GM19193 (cell line): ENCODE data around the gene ZFPM1.

ENCODE experiments used
- POLR2A ChIP-seq: IDR thresholded peaks from 4 replicates; pipeline ENCODE4 v1.6.1; 2011; ENCODE audit not compliant: insufficient read depth, insufficient read length; ENCODE audit errors: extremely low read depth

ZFPM1 gene

DNA sequence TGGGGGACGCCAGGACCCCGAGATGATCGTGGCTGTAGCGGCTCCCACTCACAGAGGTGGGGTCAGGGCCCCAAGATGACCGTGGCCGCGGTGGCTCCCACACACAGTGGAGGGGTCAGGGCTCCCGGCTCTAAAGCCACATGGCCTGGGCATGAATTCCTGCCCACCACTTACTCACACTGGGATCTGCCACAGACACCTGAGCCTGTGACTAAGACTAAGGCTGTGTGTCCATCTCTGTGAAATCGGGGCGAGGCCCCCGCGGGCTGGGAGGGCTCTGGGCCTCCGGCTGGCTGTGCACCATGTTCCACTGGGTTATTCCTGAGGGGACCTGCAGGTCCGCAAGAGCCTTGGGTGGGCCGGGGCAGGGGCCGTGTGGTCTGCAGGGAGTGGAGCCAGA is 18.5 kb downstream of the ZFPM1 start:
- TF ChIP-seq POLR2A, result no peak

GRCh38 chr16:88472069-88472468 is 19.0 kb downstream of the ZFPM1 start:
- TF ChIP-seq POLR2A, result no peak

GRCh38 chr16:88472637-88473205 is 19.6 kb downstream of the ZFPM1 start:
- TF ChIP-seq POLR2A, result no peak

DNA sequence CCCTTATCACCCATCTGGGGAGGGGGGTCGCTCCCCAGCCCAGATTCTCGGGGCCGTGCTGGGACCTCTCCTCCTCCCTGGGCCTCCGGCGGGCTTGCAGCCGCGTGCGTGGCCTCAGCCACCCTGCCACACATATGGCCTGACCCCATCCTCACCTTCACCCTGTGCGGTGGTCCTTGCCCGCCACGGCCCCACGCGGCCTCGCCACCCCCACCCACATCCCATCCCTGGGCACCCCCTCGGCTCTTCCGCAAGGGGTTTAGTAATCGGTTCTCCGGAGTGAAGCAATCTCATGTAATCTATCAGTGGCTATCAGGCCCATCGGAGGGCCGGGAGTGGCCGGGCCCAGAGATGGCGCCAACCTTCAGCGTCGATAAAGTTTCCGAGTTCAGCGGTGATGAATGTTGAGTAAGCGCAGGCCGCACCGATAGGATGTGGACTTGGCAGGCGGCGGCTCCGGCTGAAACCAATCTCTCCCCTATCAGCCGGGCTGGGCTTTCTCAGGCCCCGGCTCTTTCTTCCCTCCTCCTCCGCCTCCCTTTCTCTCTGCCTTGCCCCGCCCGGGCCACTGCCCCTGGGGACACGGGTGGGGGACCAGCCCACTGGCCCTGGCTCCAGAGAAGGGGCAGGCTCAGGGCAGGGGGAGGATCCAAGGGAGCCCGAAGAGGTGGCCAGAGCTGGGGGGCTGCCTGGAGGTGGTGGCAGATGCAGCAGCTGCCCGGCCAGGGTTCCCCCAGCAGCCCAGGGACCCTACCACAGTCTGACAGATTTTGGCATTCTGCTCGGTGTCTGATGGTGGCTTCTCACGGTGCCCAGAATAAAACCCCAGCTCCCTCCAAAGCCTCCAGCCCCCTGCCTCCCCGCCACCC is 20.8 kb downstream of the ZFPM1 start:
- TF ChIP-seq POLR2A, result no peak

DNA sequence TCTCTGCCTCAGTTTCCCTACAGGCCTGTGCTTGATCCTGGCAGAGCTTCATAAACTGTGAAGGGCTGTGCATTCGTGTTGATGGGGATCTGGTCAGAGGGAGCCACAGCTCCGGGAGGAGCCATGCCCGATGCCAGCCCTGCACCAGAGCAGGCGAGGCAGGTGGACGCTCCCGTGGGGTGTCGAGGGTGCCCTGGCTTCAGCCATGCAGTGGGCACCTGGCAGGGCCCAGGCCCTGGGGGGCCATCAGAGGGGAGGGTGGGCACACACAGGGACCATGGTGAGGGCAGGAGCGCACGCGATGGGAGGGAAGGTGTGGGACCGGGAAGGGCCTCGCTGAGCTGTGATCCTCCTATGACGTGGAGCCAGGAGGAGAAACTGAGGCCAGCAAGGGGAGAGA is 22.0 kb downstream of the ZFPM1 start:
- TF ChIP-seq POLR2A, result no peak

DNA sequence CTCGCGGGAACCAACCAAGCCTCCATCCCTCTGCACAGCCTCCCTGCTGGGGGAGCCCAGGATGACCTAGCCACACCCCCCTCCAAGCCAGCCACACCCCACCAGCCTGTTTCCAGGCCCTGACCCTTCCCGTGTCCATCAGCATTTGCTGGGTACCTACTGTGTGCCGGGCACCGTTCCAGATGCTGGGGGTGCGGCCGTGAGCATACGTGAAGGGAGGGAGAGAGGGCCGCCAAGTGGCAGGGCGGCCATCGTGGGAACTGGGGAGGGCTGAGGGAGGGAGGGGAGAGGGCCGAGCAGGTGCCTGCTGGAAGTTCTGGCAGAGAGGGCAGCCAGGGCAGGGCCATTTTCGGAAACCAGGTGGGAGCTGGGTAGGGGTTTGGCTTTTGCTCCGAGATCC is 23.1 kb downstream of the ZFPM1 start:
- no peak for TF ChIP-seq POLR2A

- no peak for TF ChIP-seq POLR2A
Measured at GRCh38 chr16:88476817-88477397, 23.8 kb downstream of the ZFPM1 start.

DNA sequence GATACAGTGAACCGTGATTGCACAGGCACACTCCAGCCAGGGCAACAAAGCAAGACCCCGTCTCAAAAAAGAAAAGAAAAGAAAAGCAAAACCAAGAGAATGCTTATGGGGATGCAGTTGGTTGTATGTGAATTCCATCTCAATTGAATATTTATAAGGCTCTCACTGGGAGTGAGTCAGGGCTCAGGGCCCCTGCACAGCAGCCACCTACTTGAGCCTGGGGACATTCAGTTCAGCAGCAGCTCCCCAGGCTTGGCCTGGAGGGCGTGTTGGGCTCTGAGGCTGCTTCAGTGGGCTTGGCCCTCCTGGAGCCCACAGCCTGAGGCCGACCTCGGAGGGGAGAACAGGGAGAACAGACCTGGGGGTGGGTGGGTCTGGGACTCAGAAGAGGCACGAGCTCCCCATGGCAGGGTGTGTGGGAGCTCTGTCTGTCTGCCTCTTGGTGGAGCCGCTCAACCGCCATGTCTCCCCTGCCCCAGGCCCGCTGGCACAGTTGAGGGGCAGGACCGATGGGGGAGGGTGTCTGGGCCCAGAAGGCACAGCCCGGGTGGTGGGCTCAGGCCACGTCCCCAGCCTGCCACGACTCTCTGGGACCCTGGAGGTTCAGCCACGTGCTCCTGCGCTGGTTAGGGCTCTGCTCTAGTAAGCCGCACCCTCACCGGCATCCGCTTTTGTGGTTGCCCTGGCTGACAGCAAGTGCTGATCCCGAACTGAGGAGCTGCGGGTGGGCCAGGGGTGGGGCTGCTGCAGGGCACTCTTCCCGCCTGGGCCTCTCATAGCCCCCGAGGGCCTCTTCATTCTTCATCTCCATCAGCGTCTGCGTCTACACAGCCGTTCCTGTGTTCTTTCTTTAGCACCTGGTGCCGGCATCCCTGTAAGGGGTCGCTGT is 24.8 kb downstream of the ZFPM1 start:
- TF ChIP-seq POLR2A, result no peak

- TF ChIP-seq POLR2A, result no peak
Measured at GRCh38 chr16:88478889-88479792, 26.1 kb downstream of the ZFPM1 start.

- TF ChIP-seq POLR2A, result no peak
Measured at GRCh38 chr16:88479793-88480760, 27.0 kb downstream of the ZFPM1 start.

GRCh38 chr16:88480829-88481228 is 27.7 kb downstream of the ZFPM1 start:
- no peak for TF ChIP-seq POLR2A

DNA sequence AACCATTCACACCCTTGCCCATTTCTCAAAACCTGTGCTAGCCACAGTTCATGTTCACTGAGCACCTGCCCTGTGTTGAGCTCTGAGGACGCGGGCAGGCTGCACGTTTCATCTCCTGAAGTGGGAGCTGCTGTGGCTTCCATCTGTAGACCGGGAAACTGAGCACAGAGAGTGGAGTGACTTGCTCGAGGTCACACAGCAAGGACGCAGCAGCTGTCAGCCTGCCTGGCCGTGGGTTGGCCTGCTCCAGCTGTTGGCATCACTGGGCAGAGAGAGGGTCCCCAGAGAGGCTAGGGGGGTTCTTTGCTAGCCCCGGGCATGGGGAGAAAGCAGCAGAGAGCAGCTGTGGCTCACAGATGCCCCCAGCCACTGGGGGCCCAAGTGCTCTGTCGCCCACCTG is 28.8 kb downstream of the ZFPM1 start:
- no peak for TF ChIP-seq POLR2A

DNA sequence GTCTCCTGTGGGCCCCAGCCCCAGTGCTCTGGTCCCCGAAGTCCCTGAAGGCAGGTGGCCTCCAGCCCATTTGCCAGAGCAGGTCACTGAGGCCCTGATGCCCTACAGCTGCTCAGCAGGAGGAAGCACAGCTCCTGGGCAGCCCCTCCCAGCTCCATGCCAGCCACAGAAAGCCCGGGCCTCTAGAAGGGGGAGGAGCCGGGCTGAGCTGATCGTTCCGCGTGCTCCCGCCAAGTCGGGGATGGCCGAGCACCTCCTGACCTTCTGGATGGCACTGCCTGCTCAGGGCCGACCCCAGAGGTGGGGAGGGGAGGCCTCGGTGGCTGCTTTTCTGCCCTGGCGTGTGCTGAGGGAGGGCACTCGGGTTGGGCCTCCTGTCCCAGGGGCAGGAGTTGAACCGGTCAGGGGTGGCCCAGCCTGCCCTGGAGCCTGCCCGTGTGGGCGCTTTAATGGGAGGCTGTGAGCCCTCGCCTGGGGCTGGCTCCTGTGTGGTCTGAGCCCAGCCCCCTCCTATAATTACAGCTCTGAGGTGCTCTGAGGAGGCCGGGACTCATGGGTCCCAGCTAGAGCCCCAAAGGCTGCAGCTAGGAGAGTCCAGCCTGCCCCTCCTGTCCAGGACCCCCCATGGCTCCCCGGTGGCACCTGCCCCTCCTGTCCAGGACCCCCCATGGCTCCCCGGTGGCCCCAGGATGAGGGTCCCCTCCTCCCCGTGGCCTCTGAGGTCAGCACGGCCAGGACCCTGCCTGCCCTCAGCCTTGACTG is 29.7 kb downstream of the ZFPM1 start:
- no peak for TF ChIP-seq POLR2A

DNA sequence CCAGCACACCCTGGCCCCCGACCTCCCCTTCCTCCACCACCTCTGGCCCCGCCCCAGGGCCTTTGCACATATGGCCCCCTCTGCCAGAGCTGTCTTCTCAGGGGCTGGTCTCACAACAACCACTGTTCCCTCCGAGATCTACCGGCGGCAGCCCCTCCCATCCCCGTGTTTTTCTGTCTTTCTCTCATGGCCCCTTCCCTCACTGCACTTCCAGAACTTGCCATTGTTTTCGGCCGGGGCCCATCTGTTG is 30.2 kb downstream of the ZFPM1 start:
- no peak for TF ChIP-seq POLR2A
